C4-2B (cell line): ENCODE data around the gene SCUBE1.

ENCODE experiments used
- ZFX ChIP-seq: fragments of 450-650 bp; IDR thresholded peaks from 2 replicates; pipeline ENCODE4 v1.6.1; 2017
- TF ChIP-seq, protein P1 (sequence below): fragments of 450-650 bp; conservative IDR thresholded peaks from 2 replicates; pipeline ENCODE4 v1.5.1; 2017; ENCODE audit warnings: mild to moderate bottlenecking

DNA sequence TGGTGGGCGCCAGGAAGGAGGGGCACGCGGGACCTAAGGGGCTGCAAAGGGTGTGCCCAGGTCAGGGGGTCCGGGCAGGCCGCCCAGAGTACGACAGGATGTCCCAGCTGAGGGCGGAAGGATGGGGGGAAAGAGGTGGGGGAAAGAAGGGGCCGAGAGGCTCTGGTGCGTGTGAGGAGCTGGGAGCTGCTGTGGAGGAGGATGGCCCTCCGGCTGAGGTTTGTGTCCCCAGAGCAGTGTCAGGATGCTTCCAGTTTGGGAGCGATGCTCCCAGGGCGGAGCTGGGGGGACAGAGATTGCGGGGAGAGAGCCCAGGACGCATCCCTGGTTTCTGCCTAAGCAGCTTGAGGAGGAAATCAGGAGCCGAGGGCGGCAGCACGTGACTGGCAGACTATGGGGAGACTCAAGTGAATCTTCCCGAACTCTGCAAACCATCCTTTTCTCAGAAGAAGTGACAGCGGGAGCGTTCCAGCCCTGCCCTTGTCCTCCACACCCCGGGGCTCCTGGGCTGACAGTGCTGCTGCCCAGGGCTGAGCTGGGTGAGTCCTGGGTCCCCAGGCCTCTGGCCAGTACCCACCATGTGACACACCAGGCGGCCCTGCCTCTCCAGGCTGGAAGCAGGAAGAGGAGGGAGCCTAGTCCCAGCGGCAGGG is 136.5 kb downstream of the SCUBE1 start:
- TF ChIP-seq, protein P1, sequence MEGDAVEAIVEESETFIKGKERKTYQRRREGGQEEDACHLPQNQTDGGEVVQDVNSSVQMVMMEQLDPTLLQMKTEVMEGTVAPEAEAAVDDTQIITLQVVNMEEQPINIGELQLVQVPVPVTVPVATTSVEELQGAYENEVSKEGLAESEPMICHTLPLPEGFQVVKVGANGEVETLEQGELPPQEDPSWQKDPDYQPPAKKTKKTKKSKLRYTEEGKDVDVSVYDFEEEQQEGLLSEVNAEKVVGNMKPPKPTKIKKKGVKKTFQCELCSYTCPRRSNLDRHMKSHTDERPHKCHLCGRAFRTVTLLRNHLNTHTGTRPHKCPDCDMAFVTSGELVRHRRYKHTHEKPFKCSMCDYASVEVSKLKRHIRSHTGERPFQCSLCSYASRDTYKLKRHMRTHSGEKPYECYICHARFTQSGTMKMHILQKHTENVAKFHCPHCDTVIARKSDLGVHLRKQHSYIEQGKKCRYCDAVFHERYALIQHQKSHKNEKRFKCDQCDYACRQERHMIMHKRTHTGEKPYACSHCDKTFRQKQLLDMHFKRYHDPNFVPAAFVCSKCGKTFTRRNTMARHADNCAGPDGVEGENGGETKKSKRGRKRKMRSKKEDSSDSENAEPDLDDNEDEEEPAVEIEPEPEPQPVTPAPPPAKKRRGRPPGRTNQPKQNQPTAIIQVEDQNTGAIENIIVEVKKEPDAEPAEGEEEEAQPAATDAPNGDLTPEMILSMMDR: no peak
- TF ChIP-seq ZFX: no peak
